Measurements from ENCODE around the gene SIRT2.
"Not testable (repeated sequence)": the region's sequence is repeated elsewhere in the genome, so short reads cannot be mapped to it uniquely, and the experiment has no call there.

Gene SIRT2

GRCh38 chr19:38892841-38893240 is 6.6 kb downstream of the SIRT2 start:
- DNase-seq, result no peak

- no peak for DNase-seq
These were observed 7.6 kb downstream of the SIRT2 start for GRCh38 chr19:38891771-38892170.

- DNase-seq, result no peak
These were observed 8.7 kb downstream of the SIRT2 start for GRCh38 chr19:38890686-38891085.

GRCh38 chr19:38889803-38890202 is 9.6 kb downstream of the SIRT2 start:
- DNase-seq, result no peak

- DNase-seq, result no peak
These were observed 10.5 kb downstream of the SIRT2 start for GRCh38 chr19:38888876-38889275.

GRCh38 chr19:38884691-38885090 is 14.7 kb downstream of the SIRT2 start:
- DNase-seq, result not testable (repeated sequence)

- no peak for DNase-seq
These were observed 16.1 kb downstream of the SIRT2 start for GRCh38 chr19:38883286-38883685.

- no peak for DNase-seq
These were observed 18.4 kb downstream of the SIRT2 start for GRCh38 chr19:38880882-38881609.

GRCh38 chr19:38880076-38880881 is 19.1 kb downstream of the SIRT2 start:
- DNase-seq, result no peak

GRCh38 chr19:38879400-38879751 is 20.0 kb downstream of the SIRT2 start:
- no peak for DNase-seq

- no peak for DNase-seq
These were observed 20.6 kb downstream of the SIRT2 start for GRCh38 chr19:38878575-38879399.

- peak; percentile 26 for DNase-seq
These were observed 21.4 kb downstream of the SIRT2 start, which contains the start of gene RINL for GRCh38 chr19:38877781-38878574. RINL (minus strand) TSS chr19:38878275; CDS start chr19:38876742, 1,533 bp downstream.

- DNase-seq, result no peak
These were observed 23.6 kb downstream of the SIRT2 start for GRCh38 chr19:38875656-38876395.

- not testable (repeated sequence) for DNase-seq
These were observed 26.0 kb downstream of the SIRT2 start for GRCh38 chr19:38873400-38873799.

- no peak for DNase-seq
These were observed 28.8 kb downstream of the SIRT2 start for GRCh38 chr19:38870612-38871011.

GRCh38 chr19:38869836-38870607 is 29.4 kb downstream of the SIRT2 start:
- DNase-seq, result no peak

- DNase-seq, result no peak
These were observed 30.1 kb downstream of the SIRT2 start for GRCh38 chr19:38869160-38869835.

- no peak for DNase-seq
These were observed 30.9 kb downstream of the SIRT2 start for GRCh38 chr19:38868551-38868950.

- no peak for DNase-seq
These were observed 32.1 kb downstream of the SIRT2 start for GRCh38 chr19:38867171-38867780.

Measured in DMS 273 treated with DMSO at 0.1 percent for 48 hours (cell line).